ENCODE measurements around the gene PIGS. TPM values are rescaled to one million over a fixed set of nuclear protein-coding genes. Genes with fewer than 3 reads are reported as not detected.
A peak's percentile ranks its signal among the peaks of the same experiment; 100 is the strongest.

The PIGS gene
- total and polyA plus RNA-seq, 2 of the 13 experiments (the other 11 are each of a cell fraction or from before 2014, with no cell fraction given) = 31.7 to 42.6 TPM

- TF ChIP-seq HCFC1 (IDR thresholded peaks at IDR 0.05; ENCODE audit: low read depth, low read length) = no peak
- no peak for TF ChIP-seq CENPBD1 (CRISPR knock-in tag; IDR thresholded peaks at IDR 0.05; ENCODE audit: borderline replicate concordance, low read depth)
- no peak for TF ChIP-seq U2AF1 (optimal IDR thresholded peaks at IDR 0.05; ENCODE audit: low read depth, low read length)
- no peak for TF ChIP-seq ZNF17 (CRISPR knock-in tag; IDR thresholded peaks at IDR 0.05)
- no peak for TF ChIP-seq MTA1 (CRISPR knock-in tag; IDR thresholded peaks at IDR 0.05; ENCODE audit: borderline replicate concordance)
- TF ChIP-seq POLR2G (IDR thresholded peaks at IDR 0.05; ENCODE audit: low read depth, low read length) = peak; percentile 84
- TF ChIP-seq SMAD3 (CRISPR knock-in tag; IDR thresholded peaks at IDR 0.05) = no peak
- no peak for TF ChIP-seq KAT2B (IDR thresholded peaks at IDR 0.05; ENCODE audit: borderline replicate concordance, low read depth, low read length)
- no peak for TF ChIP-seq RAD51 (IDR thresholded peaks at IDR 0.05; ENCODE audit: borderline replicate concordance)
- no peak for TF ChIP-seq ZNF512B (CRISPR knock-in tag; IDR thresholded peaks at IDR 0.05; ENCODE audit: borderline replicate concordance)
- TF ChIP-seq TCF7L2 (IDR thresholded peaks at IDR 0.05; ENCODE audit: low read depth, low read length) = no peak
- TF ChIP-seq PRDM15 (CRISPR knock-in tag; IDR thresholded peaks at IDR 0.05) = no peak
- TF ChIP-seq SNAI1 (CRISPR knock-in tag; IDR thresholded peaks at IDR 0.05; ENCODE audit: borderline replicate concordance) = peak; percentile 70; the same call in 1 of the 2 replicates
- peak; percentile 61; the same call in 1 of the 2 replicates for TF ChIP-seq KMT2B (CRISPR knock-in tag; IDR thresholded peaks at IDR 0.05)
- TF ChIP-seq ZNF30 (CRISPR knock-in tag; IDR thresholded peaks at IDR 0.05) = no peak
- no peak for TF ChIP-seq RORA (CRISPR knock-in tag; IDR thresholded peaks at IDR 0.05)
- no peak for TF ChIP-seq NONO (IDR thresholded peaks at IDR 0.05)
- TF ChIP-seq NONO (CRISPR knock-in tag; conservative IDR thresholded peaks at IDR 0.05) = peak; percentile 55; the same call in 1 of the 2 replicates
- TF ChIP-seq RBM39 (IDR thresholded peaks at IDR 0.05; ENCODE audit: low read depth, low read length, poor library complexity, severe bottlenecking) = no peak
- TF ChIP-seq ZNF430 (CRISPR knock-in tag; IDR thresholded peaks at IDR 0.05) = peak; percentile 68; the same call in 1 of the 2 replicates
- TF ChIP-seq ZNF512 (CRISPR knock-in tag; IDR thresholded peaks at IDR 0.05) = no peak
- no peak for TF ChIP-seq BRD4 (CRISPR knock-in tag; IDR thresholded peaks at IDR 0.05)
Measured at GRCh38 chr17:28598799-28599310, 27.5 kb upstream of the PIGS start, which contains the start of gene SPAG5 (continued).
